Measurements from ENCODE around the gene AOX1. TPM values are rescaled to one million over a fixed set of nuclear protein-coding genes. Genes with fewer than 3 reads are reported as not detected.

AOX1 gene
- total RNA-seq, 3 donors from 2014 or later = 1.9 to 33.9 (median 17.8) TPM

- ATAC-seq (no peak), DNase-seq (no peak)
- H3K9me3 ChIP-seq = no peaks in the 10 kb centered on the region
- H3K4me1 ChIP-seq (ENCODE audit: low read depth) = no peaks in the 10 kb centered on the region
- no peak overlapping the region for H3K4me3 ChIP-seq
- intact Hi-C loops (cut with DNase I, micrococcal nuclease) = no loop called here
- TF ChIP-seq, protein P1, sequence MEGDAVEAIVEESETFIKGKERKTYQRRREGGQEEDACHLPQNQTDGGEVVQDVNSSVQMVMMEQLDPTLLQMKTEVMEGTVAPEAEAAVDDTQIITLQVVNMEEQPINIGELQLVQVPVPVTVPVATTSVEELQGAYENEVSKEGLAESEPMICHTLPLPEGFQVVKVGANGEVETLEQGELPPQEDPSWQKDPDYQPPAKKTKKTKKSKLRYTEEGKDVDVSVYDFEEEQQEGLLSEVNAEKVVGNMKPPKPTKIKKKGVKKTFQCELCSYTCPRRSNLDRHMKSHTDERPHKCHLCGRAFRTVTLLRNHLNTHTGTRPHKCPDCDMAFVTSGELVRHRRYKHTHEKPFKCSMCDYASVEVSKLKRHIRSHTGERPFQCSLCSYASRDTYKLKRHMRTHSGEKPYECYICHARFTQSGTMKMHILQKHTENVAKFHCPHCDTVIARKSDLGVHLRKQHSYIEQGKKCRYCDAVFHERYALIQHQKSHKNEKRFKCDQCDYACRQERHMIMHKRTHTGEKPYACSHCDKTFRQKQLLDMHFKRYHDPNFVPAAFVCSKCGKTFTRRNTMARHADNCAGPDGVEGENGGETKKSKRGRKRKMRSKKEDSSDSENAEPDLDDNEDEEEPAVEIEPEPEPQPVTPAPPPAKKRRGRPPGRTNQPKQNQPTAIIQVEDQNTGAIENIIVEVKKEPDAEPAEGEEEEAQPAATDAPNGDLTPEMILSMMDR (IDR thresholded peaks at IDR 0.05) = no peak
- no peaks in the 10 kb centered on the region for H3K36me3 ChIP-seq (ENCODE audit: low read depth)
These were observed 112.4 kb downstream of the AOX1 start for GRCh38 chr2:200698217-200698616.

GRCh38 chr2:200699310-200699709 lies 113.5 kb downstream of the AOX1 start:
- DNase-seq (no peak), ATAC-seq (no peak)
- Histone ChIP-seq H3K4me3 (no peak overlapping the region), H3K9me3 (no peaks in the 10 kb centered on the region), H3K36me3 (ENCODE audit: low read depth) (no peaks in the 10 kb centered on the region), H3K4me1 (ENCODE audit: low read depth) (no peaks in the 10 kb centered on the region)
- intact Hi-C loops (cut with DNase I, micrococcal nuclease) = no loop called here
- TF ChIP-seq, protein P1 (IDR thresholded peaks at IDR 0.05) = no peak

GRCh38 chr2:200700856-200701255 lies 115.0 kb downstream of the AOX1 start:
- H3K4me3 ChIP-seq = no peak overlapping the region
- H3K9me3 ChIP-seq = no peaks in the 10 kb centered on the region
- H3K4me1 ChIP-seq (ENCODE audit: low read depth) = no peaks in the 10 kb centered on the region
- DNase-seq = no peak
- intact Hi-C loops (cut with DNase I, micrococcal nuclease) = no loop called here
- H3K36me3 ChIP-seq (ENCODE audit: low read depth) = no peaks in the 10 kb centered on the region
- TF ChIP-seq, protein P1 (IDR thresholded peaks at IDR 0.05) = no peak
- ATAC-seq = no peak

DNA sequence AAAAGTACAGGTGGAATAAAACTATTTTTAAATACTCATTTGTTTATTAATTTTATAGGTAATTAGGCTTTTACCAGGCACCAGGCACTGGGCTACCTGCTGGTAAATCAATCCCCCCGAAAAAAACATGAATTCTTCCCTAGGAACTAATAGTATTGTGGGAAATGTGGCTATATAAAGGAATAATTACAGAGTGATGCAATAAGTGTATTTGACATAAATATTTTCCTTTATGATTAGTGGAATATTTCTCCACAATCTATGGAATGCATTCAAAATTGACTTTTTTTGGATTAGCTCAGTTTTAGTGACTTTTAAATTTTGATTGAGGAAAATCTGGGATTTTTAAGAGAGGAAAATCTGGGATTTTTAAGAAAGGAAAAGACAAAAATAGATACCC lies 116.2 kb downstream of the AOX1 start:
- TF ChIP-seq, protein P1 (IDR thresholded peaks at IDR 0.05) = no peak
- no peaks in the 10 kb centered on the region for H3K36me3 ChIP-seq (ENCODE audit: low read depth)
- no peaks in the 10 kb centered on the region for H3K9me3 ChIP-seq
- no peak for ATAC-seq
- intact Hi-C loops (cut with DNase I, micrococcal nuclease) = loop anchor here in 1 of 2 donors (2.0 kb wide), 1 partner anchor 123 kb away; no protein-coding TSS in a partner anchor
- H3K4me1 ChIP-seq (ENCODE audit: low read depth) = no peaks in the 10 kb centered on the region
- DNase-seq = no peak
- H3K4me3 ChIP-seq = no peak overlapping the region

DNA sequence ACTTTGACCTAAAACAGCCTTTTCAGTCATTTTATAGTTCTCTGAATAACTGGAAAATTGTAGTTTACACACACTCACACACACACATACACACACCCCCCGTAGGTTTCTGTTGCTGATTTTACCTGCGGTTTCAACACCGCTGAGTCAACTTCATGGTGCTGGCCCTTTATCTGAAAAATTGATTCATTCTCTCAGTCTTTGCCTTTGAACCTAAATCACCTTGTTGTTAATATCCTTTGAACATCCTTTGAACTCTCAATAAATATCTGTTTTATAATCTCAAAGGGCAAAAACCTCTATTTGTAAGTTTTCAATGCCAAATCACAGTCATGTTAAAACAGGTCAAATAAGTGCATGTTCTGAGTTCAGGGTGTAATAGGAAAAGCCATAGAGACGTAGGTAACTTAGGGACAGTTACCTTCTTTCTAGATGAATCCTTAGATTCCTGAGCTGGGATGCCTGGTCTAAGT lies 116.9 kb downstream of the AOX1 start:
- Histone ChIP-seq H3K4me3 (no peak overlapping the region), H3K36me3 (ENCODE audit: low read depth) (no peaks in the 10 kb centered on the region), H3K4me1 (ENCODE audit: low read depth) (no peaks in the 10 kb centered on the region), H3K9me3 (no peaks in the 10 kb centered on the region)
- ATAC-seq (no peak), DNase-seq (no peak)
- intact Hi-C loops (cut with DNase I, micrococcal nuclease) = loop anchor here in 1 of 2 donors (2.0 kb wide), 1 partner anchor 124 kb away; no protein-coding TSS in a partner anchor
- TF ChIP-seq, protein P1 (IDR thresholded peaks at IDR 0.05) = no peak

Data from mucosa of descending colon (tissue), 3 donors.